ENCODE results near the gene PLEKHG7.

Gene PLEKHG7

GRCh38 chr12:92719674-92720073 is 16.9 kb downstream of the PLEKHG7 start:
- H3K4me1 ChIP-seq (ENCODE audit: insufficient read depth, low read length), result no peaks in the 10 kb centered on the region
- TF ChIP-seq CTCF (IDR thresholded peaks at IDR 0.05; ENCODE audit: borderline replicate concordance, extremely low read depth, low read length, poor library complexity, severe bottlenecking) (no peak), EZH2 (IDR thresholded peaks at IDR 0.05; ENCODE audit: borderline replicate concordance, low read depth, low read length, severe bottlenecking) (no peak)
- no peaks in the 10 kb centered on the region for H3K79me2 ChIP-seq (ENCODE audit: insufficient read depth, low read length)
- H3K9ac ChIP-seq (ENCODE audit: low read depth, low read length), result no peak overlapping the region
- no peaks in the 10 kb centered on the region for H3K9me3 ChIP-seq (ENCODE audit: insufficient read depth, low read length, severe bottlenecking)
- no peaks in the 10 kb centered on the region for H3K36me3 ChIP-seq (ENCODE audit: insufficient read depth, low read length)
- no peak for ATAC-seq (ENCODE audit: insufficient read depth, low read depth)
- no peaks in the 10 kb centered on the region for H3K27me3 ChIP-seq (ENCODE audit: insufficient read depth, low read length, poor library complexity)
- no peak overlapping the region for H3K4me3 ChIP-seq (ENCODE audit: low read depth in 1 of 2, low read length in 2 of 2)
- H3K4me2 ChIP-seq (ENCODE audit: insufficient read depth, low read length), result no peak overlapping the region
- DNase-seq, result no peak
- no peaks in the 10 kb centered on the region for H4K20me1 ChIP-seq (ENCODE audit: insufficient read depth, low read length)
- H2AFZ ChIP-seq (ENCODE audit: low read depth, low read length), result no peak overlapping the region
- H3K27ac ChIP-seq (ENCODE audit: low read length), result no peak overlapping the region

GRCh38 chr12:92721130-92721529 is 18.3 kb downstream of the PLEKHG7 start:
- DNase-seq (no peak), ATAC-seq (ENCODE audit: insufficient read depth, low read depth) (no peak)
- Histone ChIP-seq H2AFZ (ENCODE audit: low read depth, low read length) (no peak overlapping the region), H3K4me2 (ENCODE audit: insufficient read depth, low read length) (no peak overlapping the region), H3K9ac (ENCODE audit: low read depth, low read length) (no peak overlapping the region), H3K9me3 (ENCODE audit: insufficient read depth, low read length, severe bottlenecking) (no peaks in the 10 kb centered on the region), H3K4me3 (ENCODE audit: low read depth in 1 of 2, low read length in 2 of 2) (no peak overlapping the region), H3K4me1 (ENCODE audit: insufficient read depth, low read length) (no peaks in the 10 kb centered on the region), H4K20me1 (ENCODE audit: insufficient read depth, low read length) (no peaks in the 10 kb centered on the region), H3K79me2 (ENCODE audit: insufficient read depth, low read length) (no peaks in the 10 kb centered on the region), H3K36me3 (ENCODE audit: insufficient read depth, low read length) (no peaks in the 10 kb centered on the region), H3K27ac (ENCODE audit: low read length) (no peak overlapping the region), H3K27me3 (ENCODE audit: insufficient read depth, low read length, poor library complexity) (no peaks in the 10 kb centered on the region)
- TF ChIP-seq EZH2 (IDR thresholded peaks at IDR 0.05; ENCODE audit: borderline replicate concordance, low read depth, low read length, severe bottlenecking), result no peak

- no peak overlapping the region for H3K9ac ChIP-seq (ENCODE audit: low read depth, low read length)
- TF ChIP-seq CTCF (IDR thresholded peaks at IDR 0.05; ENCODE audit: borderline replicate concordance, extremely low read depth, low read length, poor library complexity, severe bottlenecking) (no peak), EZH2 (IDR thresholded peaks at IDR 0.05; ENCODE audit: borderline replicate concordance, low read depth, low read length, severe bottlenecking) (no peak)
- H3K27me3 ChIP-seq (ENCODE audit: insufficient read depth, low read length, poor library complexity), result no peaks in the 10 kb centered on the region
- DNase-seq, result no peak
- no peak overlapping the region for H2AFZ ChIP-seq (ENCODE audit: low read depth, low read length)
- no peaks in the 10 kb centered on the region for H3K9me3 ChIP-seq (ENCODE audit: insufficient read depth, low read length, severe bottlenecking)
- no peaks in the 10 kb centered on the region for H4K20me1 ChIP-seq (ENCODE audit: insufficient read depth, low read length)
- no peak overlapping the region for H3K4me3 ChIP-seq (ENCODE audit: low read depth in 1 of 2, low read length in 2 of 2)
- no peaks in the 10 kb centered on the region for H3K4me1 ChIP-seq (ENCODE audit: insufficient read depth, low read length)
- no peak overlapping the region for H3K4me2 ChIP-seq (ENCODE audit: insufficient read depth, low read length)
- ATAC-seq (ENCODE audit: insufficient read depth, low read depth), result no peak
- H3K36me3 ChIP-seq (ENCODE audit: insufficient read depth, low read length), result no peaks in the 10 kb centered on the region
- H3K27ac ChIP-seq (ENCODE audit: low read length), result no peak overlapping the region
- H3K79me2 ChIP-seq (ENCODE audit: insufficient read depth, low read length), result no peaks in the 10 kb centered on the region
Observed at GRCh38 chr12:92721656-92722055, 18.9 kb downstream of the PLEKHG7 start.

- Histone ChIP-seq H3K4me3 (ENCODE audit: low read depth in 1 of 2, low read length in 2 of 2) (no peak overlapping the region), H4K20me1 (ENCODE audit: insufficient read depth, low read length) (no peaks in the 10 kb centered on the region), H3K4me2 (ENCODE audit: insufficient read depth, low read length) (no peak overlapping the region), H2AFZ (ENCODE audit: low read depth, low read length) (no peak overlapping the region), H3K27me3 (ENCODE audit: insufficient read depth, low read length, poor library complexity) (no peaks in the 10 kb centered on the region), H3K9me3 (ENCODE audit: insufficient read depth, low read length, severe bottlenecking) (no peaks in the 10 kb centered on the region), H3K27ac (ENCODE audit: low read length) (no peak overlapping the region), H3K36me3 (ENCODE audit: insufficient read depth, low read length) (no peaks in the 10 kb centered on the region), H3K4me1 (ENCODE audit: insufficient read depth, low read length) (no peaks in the 10 kb centered on the region), H3K79me2 (ENCODE audit: insufficient read depth, low read length) (no peaks in the 10 kb centered on the region), H3K9ac (ENCODE audit: low read depth, low read length) (no peak overlapping the region)
- DNase-seq (no peak), ATAC-seq (ENCODE audit: insufficient read depth, low read depth) (no peak)
- TF ChIP-seq EZH2 (IDR thresholded peaks at IDR 0.05; ENCODE audit: borderline replicate concordance, low read depth, low read length, severe bottlenecking) (no peak), CTCF (IDR thresholded peaks at IDR 0.05; ENCODE audit: borderline replicate concordance, extremely low read depth, low read length, poor library complexity, severe bottlenecking) (no peak)
Observed at GRCh38 chr12:92722897-92723296, 20.1 kb downstream of the PLEKHG7 start.
